Measurements from ENCODE around the gene CLIC4.
A peak's percentile ranks its signal among the peaks of the same experiment; 100 is the strongest.
"Not testable (repeated sequence)": the region's sequence is repeated elsewhere in the genome, so short reads cannot be mapped to it uniquely, and the experiment has no call there.

The CLIC4 gene

GRCh38 chr1:24721533-24721932 lies 23.7 kb upstream of the CLIC4 start:
- no peaks in the 10 kb centered on the region for H3K79me2 ChIP-seq (ENCODE audit: control insufficient read depth, insufficient read depth, low read length, unreplicated experiment)
- no peaks in the 10 kb centered on the region for H3K27me3 ChIP-seq (ENCODE audit: insufficient read depth, low read length)
- no peak overlapping the region for H2AFZ ChIP-seq (ENCODE audit: low read length, unreplicated experiment)
- H3K36me3 ChIP-seq (ENCODE audit: insufficient read depth, low read length), result no peaks in the 10 kb centered on the region
- H3K27ac ChIP-seq (ENCODE audit: low read depth, low read length), result no peak overlapping the region
- H3K4me3 ChIP-seq (ENCODE audit: low read depth, low read length), result no peak overlapping the region
- peaks cover 42% of the 10 kb centered on the region for H3K4me1 ChIP-seq (ENCODE audit: control insufficient read depth, insufficient read depth, low read length, unreplicated experiment)

- H3K4me1 ChIP-seq (ENCODE audit: control insufficient read depth, insufficient read depth, low read length, unreplicated experiment), result peaks cover 42% of the 10 kb centered on the region
- not testable (repeated sequence) for H3K27me3 ChIP-seq (ENCODE audit: insufficient read depth, low read length); H3K27ac ChIP-seq (ENCODE audit: low read depth, low read length); H3K4me3 ChIP-seq (ENCODE audit: low read depth, low read length); H3K36me3 ChIP-seq (ENCODE audit: insufficient read depth, low read length); H3K79me2 ChIP-seq (ENCODE audit: control insufficient read depth, insufficient read depth, low read length, unreplicated experiment); H2AFZ ChIP-seq (ENCODE audit: low read length, unreplicated experiment)
Observed at GRCh38 chr1:24722073-24723035, 22.9 kb upstream of the CLIC4 start.

- no peaks in the 10 kb centered on the region for H3K27me3 ChIP-seq (ENCODE audit: insufficient read depth, low read length)
- H3K4me1 ChIP-seq (ENCODE audit: control insufficient read depth, insufficient read depth, low read length, unreplicated experiment), result peaks cover 31% of the 10 kb centered on the region
- peak overlapping the region; percentile 73 for H3K27ac ChIP-seq (ENCODE audit: low read depth, low read length)
- H3K79me2 ChIP-seq (ENCODE audit: control insufficient read depth, insufficient read depth, low read length, unreplicated experiment), result no peaks in the 10 kb centered on the region
- no peak overlapping the region for H3K4me3 ChIP-seq (ENCODE audit: low read depth, low read length)
- no peaks in the 10 kb centered on the region for H3K36me3 ChIP-seq (ENCODE audit: insufficient read depth, low read length)
- H2AFZ ChIP-seq (ENCODE audit: low read length, unreplicated experiment), result peak overlapping the region; percentile 53
Observed at GRCh38 chr1:24724345-24725208, 20.7 kb upstream of the CLIC4 start.

GRCh38 chr1:24725209-24725651 lies 20.0 kb upstream of the CLIC4 start:
- H3K27me3 ChIP-seq (ENCODE audit: insufficient read depth, low read length), result no peaks in the 10 kb centered on the region
- H3K27ac ChIP-seq (ENCODE audit: low read depth, low read length), result peak overlapping the region; percentile 73

GRCh38 chr1:24726741-24727140 lies 18.5 kb upstream of the CLIC4 start:
- H3K27me3 ChIP-seq (ENCODE audit: insufficient read depth, low read length), result no peaks in the 10 kb centered on the region
- H3K4me1 ChIP-seq (ENCODE audit: control insufficient read depth, insufficient read depth, low read length, unreplicated experiment), result peaks cover 19% of the 10 kb centered on the region
- no peaks in the 10 kb centered on the region for H3K79me2 ChIP-seq (ENCODE audit: control insufficient read depth, insufficient read depth, low read length, unreplicated experiment)
- H3K27ac ChIP-seq (ENCODE audit: low read depth, low read length), result no peak overlapping the region
- H3K36me3 ChIP-seq (ENCODE audit: insufficient read depth, low read length), result no peaks in the 10 kb centered on the region
- no peak overlapping the region for H2AFZ ChIP-seq (ENCODE audit: low read length, unreplicated experiment)
- H3K4me3 ChIP-seq (ENCODE audit: low read depth, low read length), result no peak overlapping the region

More at GRCh38 chr1:24725209-24725651, 20.0 kb upstream of the CLIC4 start:
- peaks cover 26% of the 10 kb centered on the region for H3K4me1 ChIP-seq (ENCODE audit: control insufficient read depth, insufficient read depth, low read length, unreplicated experiment)
- H3K4me3 ChIP-seq (ENCODE audit: low read depth, low read length), result no peak overlapping the region
- H3K79me2 ChIP-seq (ENCODE audit: control insufficient read depth, insufficient read depth, low read length, unreplicated experiment), result no peaks in the 10 kb centered on the region
- H3K36me3 ChIP-seq (ENCODE audit: insufficient read depth, low read length), result no peaks in the 10 kb centered on the region
- peak overlapping the region; percentile 53 for H2AFZ ChIP-seq (ENCODE audit: low read length, unreplicated experiment)

- Histone ChIP-seq H3K36me3 (ENCODE audit: insufficient read depth, low read length) (no peaks in the 10 kb centered on the region), H3K4me1 (ENCODE audit: control insufficient read depth, insufficient read depth, low read length, unreplicated experiment) (peaks cover 19% of the 10 kb centered on the region), H3K79me2 (ENCODE audit: control insufficient read depth, insufficient read depth, low read length, unreplicated experiment) (no peaks in the 10 kb centered on the region), H3K27me3 (ENCODE audit: insufficient read depth, low read length) (no peaks in the 10 kb centered on the region), H2AFZ (ENCODE audit: low read length, unreplicated experiment) (peak overlapping the region; percentile 26), H3K4me3 (ENCODE audit: low read depth, low read length) (peak overlapping the region; percentile 34), H3K27ac (ENCODE audit: low read depth, low read length) (peak overlapping the region; percentile 54)
Observed at GRCh38 chr1:24727501-24728216, 17.6 kb upstream of the CLIC4 start.

GRCh38 chr1:24728982-24729381 lies 16.3 kb upstream of the CLIC4 start:
- Histone ChIP-seq H2AFZ (ENCODE audit: low read length, unreplicated experiment) (no peak overlapping the region), H3K36me3 (ENCODE audit: insufficient read depth, low read length) (no peaks in the 10 kb centered on the region), H3K79me2 (ENCODE audit: control insufficient read depth, insufficient read depth, low read length, unreplicated experiment) (no peaks in the 10 kb centered on the region), H3K4me3 (ENCODE audit: low read depth, low read length) (no peak overlapping the region), H3K4me1 (ENCODE audit: control insufficient read depth, insufficient read depth, low read length, unreplicated experiment) (peaks cover 19% of the 10 kb centered on the region), H3K27ac (ENCODE audit: low read depth, low read length) (no peak overlapping the region), H3K27me3 (ENCODE audit: insufficient read depth, low read length) (no peaks in the 10 kb centered on the region)

- peaks cover 15% of the 10 kb centered on the region for H3K4me1 ChIP-seq (ENCODE audit: control insufficient read depth, insufficient read depth, low read length, unreplicated experiment)
Observed at GRCh38 chr1:24732186-24732885, 12.9 kb upstream of the CLIC4 start.

GRCh38 chr1:24733342-24733741 lies 11.9 kb upstream of the CLIC4 start:
- H3K79me2 ChIP-seq (ENCODE audit: control insufficient read depth, insufficient read depth, low read length, unreplicated experiment); H3K4me3 ChIP-seq (ENCODE audit: low read depth, low read length); H3K36me3 ChIP-seq (ENCODE audit: insufficient read depth, low read length); H2AFZ ChIP-seq (ENCODE audit: low read length, unreplicated experiment); H3K27ac ChIP-seq (ENCODE audit: low read depth, low read length); H3K27me3 ChIP-seq (ENCODE audit: insufficient read depth, low read length): not testable (repeated sequence)
- peaks cover 12% of the 10 kb centered on the region for H3K4me1 ChIP-seq (ENCODE audit: control insufficient read depth, insufficient read depth, low read length, unreplicated experiment)

More at GRCh38 chr1:24732186-24732885, 12.9 kb upstream of the CLIC4 start:
- H3K27me3 ChIP-seq (ENCODE audit: insufficient read depth, low read length), result no peaks in the 10 kb centered on the region
- H3K36me3 ChIP-seq (ENCODE audit: insufficient read depth, low read length), result no peaks in the 10 kb centered on the region
- H3K4me3 ChIP-seq (ENCODE audit: low read depth, low read length), result no peak overlapping the region
- no peak overlapping the region for H3K27ac ChIP-seq (ENCODE audit: low read depth, low read length)
- H3K79me2 ChIP-seq (ENCODE audit: control insufficient read depth, insufficient read depth, low read length, unreplicated experiment), result no peaks in the 10 kb centered on the region
- no peak overlapping the region for H2AFZ ChIP-seq (ENCODE audit: low read length, unreplicated experiment)

- no peak overlapping the region for H3K27ac ChIP-seq (ENCODE audit: low read depth, low read length)
- H2AFZ ChIP-seq (ENCODE audit: low read length, unreplicated experiment), result peak overlapping the region; percentile 98
- H3K4me1 ChIP-seq (ENCODE audit: control insufficient read depth, insufficient read depth, low read length, unreplicated experiment), result peaks cover 12% of the 10 kb centered on the region
- H3K79me2 ChIP-seq (ENCODE audit: control insufficient read depth, insufficient read depth, low read length, unreplicated experiment), result no peaks in the 10 kb centered on the region
- no peak overlapping the region for H3K4me3 ChIP-seq (ENCODE audit: low read depth, low read length)
- H3K36me3 ChIP-seq (ENCODE audit: insufficient read depth, low read length), result no peaks in the 10 kb centered on the region
- H3K27me3 ChIP-seq (ENCODE audit: insufficient read depth, low read length), result no peaks in the 10 kb centered on the region
Observed at GRCh38 chr1:24735156-24735508, 10.1 kb upstream of the CLIC4 start.
